Muscle of leg (tissue), 11 donors: ENCODE results near the gene EMILIN2. TPM values are rescaled to one million over a fixed set of nuclear protein-coding genes. Genes with fewer than 3 reads are reported as not detected.
A peak's percentile ranks its signal among the peaks of the same experiment; 100 is the strongest.
"Not testable (repeated sequence)": the region's sequence is repeated elsewhere in the genome, so short reads cannot be mapped to it uniquely, and the experiment has no call there.

Experiments
- DNase-seq: peaks from one replicate; pipeline ENCODE4 v3.0.0; 2013
- H3K27ac ChIP-seq: one replicate; pipeline ENCODE4 v1.5.1; 2013; ENCODE audit warnings: mild to moderate bottlenecking, low read length, control low read depth
- H3K27me3 ChIP-seq: one replicate; pipeline ENCODE4 v1.6.1; 2013; ENCODE audit warnings: low read length; ENCODE audit not compliant: control insufficient read depth, insufficient read depth
- H3K36me3 ChIP-seq: one replicate; pipeline ENCODE4 v1.6.1; 2013; ENCODE audit warnings: low read length; ENCODE audit not compliant: control insufficient read depth, insufficient read depth
- H3K4me1 ChIP-seq: one replicate; pipeline ENCODE4 v1.6.1; 2013; ENCODE audit warnings: low read length; ENCODE audit not compliant: control insufficient read depth, insufficient read depth
- H3K4me3 ChIP-seq: one replicate; pipeline ENCODE4 v1.5.1; 2013; ENCODE audit warnings: low read length, control low read depth
- H3K9me3 ChIP-seq: replicated peaks from 2 replicates; pipeline ENCODE4 v1.6.1; 2013; ENCODE audit warnings: low read depth, low read length; ENCODE audit not compliant: control insufficient read depth
- WGBS: methylation state at CpG from one replicate; pipeline ENCODE4 v1.1.5; 2013; ENCODE audit warnings: missing lambda C conversion rate; ENCODE audit not compliant: insufficient coverage; 5-methylcytosine and 5-hydroxymethylcytosine counted together
- polyA plus RNA-seq, 8 donors: library from polyadenylated mRNA; unstranded; fragments of 120-200 nt; gene quantifications; one replicate each; pipeline versions ENCODE4 v1.2.1 to v1.2.3, GENCODE V29; 2013; ENCODE audit warnings: inconsistent platforms in 1 of 8, low replicate concordance in 1 of 8; ENCODE audit not compliant: insufficient read length in 8 of 8, insufficient read depth in 1 of 8
- total RNA-seq: library from RNA; stranded (reverse); fragments of 120-200 nt; gene quantifications from one replicate; pipeline ENCODE4 v1.2.4, GENCODE V29; 2013

Gene EMILIN2
- total and polyA plus RNA-seq, 9 donors, result 23.0 to 46.7 (median 30.2) TPM

GRCh38 chr18:2818281-2818680, 28.5 kb upstream of the EMILIN2 start:
- no peaks in the 10 kb centered on the region for H3K36me3 ChIP-seq
- no peaks in the 10 kb centered on the region for H3K9me3 ChIP-seq
- H3K27me3 ChIP-seq, result no peaks in the 10 kb centered on the region
- H3K27ac ChIP-seq, result no peak overlapping the region
- no peak for DNase-seq
- no peak overlapping the region for H3K4me3 ChIP-seq
- no peaks in the 10 kb centered on the region for H3K4me1 ChIP-seq

GRCh38 chr18:2821695-2822094, 25.1 kb upstream of the EMILIN2 start:
- DNase-seq, result no peak
- H3K27me3 ChIP-seq, result no peaks in the 10 kb centered on the region
- no peak overlapping the region for H3K4me3 ChIP-seq
- H3K4me1 ChIP-seq, result no peaks in the 10 kb centered on the region
- H3K36me3 ChIP-seq, result no peaks in the 10 kb centered on the region
- WGBS, result 83% methylated on average over 2 of the region's 2 CpGs
- no peaks in the 10 kb centered on the region for H3K9me3 ChIP-seq
- no peak overlapping the region for H3K27ac ChIP-seq

- H3K36me3 ChIP-seq, result no peaks in the 10 kb centered on the region
- no peak for DNase-seq
- no peaks in the 10 kb centered on the region for H3K9me3 ChIP-seq
- no peak overlapping the region for H3K4me3 ChIP-seq
- no peak overlapping the region for H3K27ac ChIP-seq
- 100% methylated on average over 1 of the region's 6 CpGs for WGBS
- no peaks in the 10 kb centered on the region for H3K4me1 ChIP-seq
- H3K27me3 ChIP-seq, result no peaks in the 10 kb centered on the region
Observed at GRCh38 chr18:2822213-2822921, 24.4 kb upstream of the EMILIN2 start.

GRCh38 chr18:2823202-2823601, 23.6 kb upstream of the EMILIN2 start:
- no peak for DNase-seq
- Histone ChIP-seq H3K4me3 (no peak overlapping the region), H3K27me3 (no peaks in the 10 kb centered on the region), H3K36me3 (no peaks in the 10 kb centered on the region), H3K9me3 (no peaks in the 10 kb centered on the region), H3K4me1 (no peaks in the 10 kb centered on the region), H3K27ac (no peak overlapping the region)
- 33% methylated on average over 1 of the region's 2 CpGs for WGBS

GRCh38 chr18:2823966-2824365, 22.8 kb upstream of the EMILIN2 start:
- Histone ChIP-seq H3K9me3 (no peaks in the 10 kb centered on the region), H3K4me1 (no peaks in the 10 kb centered on the region), H3K27me3 (no peaks in the 10 kb centered on the region), H3K36me3 (no peaks in the 10 kb centered on the region), H3K4me3 (no peak overlapping the region), H3K27ac (no peak overlapping the region)
- no CpG with 5 or more reads among the region's 2 CpGs for WGBS
- no peak for DNase-seq

GRCh38 chr18:2824865-2825264, 21.9 kb upstream of the EMILIN2 start:
- Histone ChIP-seq H3K4me3 (no peak overlapping the region), H3K4me1 (no peaks in the 10 kb centered on the region), H3K9me3 (no peaks in the 10 kb centered on the region), H3K27me3 (no peaks in the 10 kb centered on the region), H3K36me3 (no peaks in the 10 kb centered on the region), H3K27ac (no peak overlapping the region)
- no peak for DNase-seq
- WGBS, result 82% methylated on average over 3 of the region's 5 CpGs

GRCh38 chr18:2825613-2826175, 21.1 kb upstream of the EMILIN2 start:
- Histone ChIP-seq H3K27ac (no peak overlapping the region), H3K27me3 (no peaks in the 10 kb centered on the region), H3K36me3 (no peaks in the 10 kb centered on the region), H3K4me3 (no peak overlapping the region), H3K4me1 (no peaks in the 10 kb centered on the region), H3K9me3 (no peaks in the 10 kb centered on the region)
- WGBS, result no CpG with 5 or more reads among the region's 3 CpGs
- DNase-seq, result no peak

- Histone ChIP-seq H3K4me1 (no peaks in the 10 kb centered on the region), H3K36me3 (no peaks in the 10 kb centered on the region), H3K27ac (no peak overlapping the region), H3K9me3 (no peaks in the 10 kb centered on the region), H3K27me3 (no peaks in the 10 kb centered on the region), H3K4me3 (no peak overlapping the region)
- DNase-seq, result peak; percentile 44
- 55% methylated on average over 7 of the region's 10 CpGs for WGBS
Observed at GRCh38 chr18:2826581-2826980, 20.2 kb upstream of the EMILIN2 start.

GRCh38 chr18:2827061-2827460, 19.7 kb upstream of the EMILIN2 start:
- H3K4me3 ChIP-seq, result no peak overlapping the region
- H3K36me3 ChIP-seq, result no peaks in the 10 kb centered on the region
- no peaks in the 10 kb centered on the region for H3K9me3 ChIP-seq
- no CpG with 5 or more reads among the region's 5 CpGs for WGBS
- H3K27ac ChIP-seq, result no peak overlapping the region
- H3K27me3 ChIP-seq, result no peaks in the 10 kb centered on the region
- DNase-seq, result no peak
- no peaks in the 10 kb centered on the region for H3K4me1 ChIP-seq

- not testable (repeated sequence) for H3K9me3 ChIP-seq, H3K27me3 ChIP-seq, H3K4me3 ChIP-seq, H3K4me1 ChIP-seq, H3K27ac ChIP-seq, H3K36me3 ChIP-seq, DNase-seq
- WGBS, result no CpG with 5 or more reads among the region's 3 CpGs
Observed at GRCh38 chr18:2836118-2836517, 10.7 kb upstream of the EMILIN2 start.

- not testable (repeated sequence) for H3K36me3 ChIP-seq, H3K27ac ChIP-seq, H3K4me3 ChIP-seq, DNase-seq, H3K9me3 ChIP-seq, H3K4me1 ChIP-seq, H3K27me3 ChIP-seq
Observed at GRCh38 chr18:2837290-2837689, 9.5 kb upstream of the EMILIN2 start.
